ENCODE data around the gene ASAP2.

GRCh38 chr2:9346885-9347284 lies 140.3 kb downstream of the ASAP2 start:
- TF ChIP-seq CTCF (conservative IDR thresholded peaks at IDR 0.05 in 1 of 2, IDR thresholded peaks at IDR 0.05 in 1 of 2; ENCODE audit: extremely low read depth in 1 of 2, insufficient read depth in 1 of 2, low read depth in 1 of 2, low read length in 2 of 2) (no peak), EZH2 (IDR thresholded peaks at IDR 0.05; ENCODE audit: borderline replicate concordance, low read length) (no peak)
